Left colon (tissue), 2 donors: ENCODE data around the gene TENM4. TPM values are rescaled to one million over a fixed set of nuclear protein-coding genes. Genes with fewer than 3 reads are reported as not detected.

Experiments used
- ATAC-seq: fragments of 200-7000 bp; cut with Tn5 transposase; one replicate; pipeline ENCODE4 v1.9.1; 2020; ENCODE audit warnings: mild to moderate bottlenecking, moderate library complexity
- DNase-seq, 2 donors: peaks; one replicate each; pipeline ENCODE4 v3.0.0-alpha.2; 2020
- intact Hi-C, 2 donors: fragments of 100-400 bp; cut with DNase I in 1 of 2; cut with micrococcal nuclease in 1 of 2; formaldehyde crosslinking; loops; one replicate each; pipeline versions ENCODE4 v1.11.2 to v1.14.0; 2022; cut with DNase I, micrococcal nuclease
- total RNA-seq, 2 donors: library from RNA; stranded (reverse); fragmentation: NEBNext Ultra II Directional; extraction: Animal tissue kit (Norgen Biotek cat#: 25700); gene quantifications; one replicate each; pipeline ENCODE4 v1.2.1, GENCODE V29; 2021
- donor health status: DM: no; HTN: no; CAD: no.
- donor health status: DM: yes; HTN: yes; CAD: no.

The TENM4 gene
- total RNA-seq, 2 donors from 2014 or later: 0.92 to 1.7 TPM

DNA sequence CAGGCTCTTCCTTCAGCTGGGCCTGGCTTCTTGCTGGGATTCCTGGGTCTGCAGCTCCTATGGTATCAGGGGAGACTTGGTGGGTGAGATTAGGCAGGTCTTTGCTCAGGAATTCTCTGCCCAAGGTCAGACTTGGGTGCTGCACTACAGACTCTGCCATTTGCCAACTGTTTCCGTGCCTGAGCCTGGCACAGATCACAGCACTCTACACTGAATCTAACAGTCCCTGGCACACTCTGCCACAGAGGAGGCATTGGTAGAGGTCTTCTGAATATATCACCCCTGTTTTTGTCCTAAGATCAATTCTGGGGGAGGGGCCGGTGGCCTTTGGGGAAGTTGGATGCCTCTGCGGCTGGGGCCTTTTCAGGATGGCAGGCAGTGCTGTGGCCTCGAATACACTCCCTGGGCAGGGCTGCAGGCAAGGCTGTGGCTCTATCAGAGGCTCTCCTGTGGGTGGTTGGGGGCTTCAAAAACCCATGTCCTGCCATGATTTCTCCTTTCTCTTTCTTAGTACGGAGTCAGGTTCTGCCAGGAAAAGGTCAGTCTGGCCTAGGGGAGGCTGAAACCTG, 751.2 kb downstream of the TENM4 start:
- DNase-seq: no peak
- no peak for ATAC-seq
- intact Hi-C loops: no loop called here

DNA sequence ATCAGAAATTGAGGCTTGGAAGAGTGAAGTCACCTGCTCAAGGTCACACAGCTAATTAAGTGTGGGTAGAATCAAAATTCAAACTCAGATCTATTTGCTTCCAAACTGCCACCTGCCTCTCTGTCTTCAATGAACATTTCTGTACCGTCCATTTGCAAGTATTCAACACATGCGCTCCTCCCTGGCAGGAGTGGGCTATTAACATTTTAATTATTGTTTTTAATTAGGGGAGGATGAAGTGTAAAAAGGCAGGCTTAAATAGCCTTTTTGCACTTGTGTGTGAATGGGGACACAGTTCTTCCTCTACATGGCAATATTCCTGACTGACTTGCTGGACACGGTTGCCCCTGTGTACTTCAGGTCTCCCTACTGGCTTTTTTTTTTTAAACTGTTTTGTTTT, 751.7 kb downstream of the TENM4 start:
- DNase-seq: no peak
- no peak for ATAC-seq
- intact Hi-C loops: no loop called here

DNA sequence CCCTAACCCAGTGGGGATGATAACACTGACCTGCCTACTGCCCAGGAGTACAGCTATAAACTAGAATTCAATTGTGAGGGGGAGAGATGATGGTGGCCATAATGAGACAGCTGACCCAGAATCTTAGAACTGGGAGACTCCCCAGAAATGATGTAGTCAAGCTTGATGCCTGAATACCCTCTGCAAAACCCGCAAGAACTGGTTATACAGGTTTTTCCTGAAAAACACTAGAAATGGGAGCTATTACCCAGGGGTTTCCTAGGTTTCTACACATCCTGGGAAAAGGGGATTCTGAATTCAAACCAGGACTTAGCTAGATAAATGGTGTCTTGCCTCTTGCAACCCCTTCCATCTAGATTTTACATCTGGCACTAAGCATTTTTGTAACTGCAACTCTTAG, 752.4 kb downstream of the TENM4 start:
- no peak for DNase-seq
- no peak for ATAC-seq
- intact Hi-C loops: no loop called here

DNA sequence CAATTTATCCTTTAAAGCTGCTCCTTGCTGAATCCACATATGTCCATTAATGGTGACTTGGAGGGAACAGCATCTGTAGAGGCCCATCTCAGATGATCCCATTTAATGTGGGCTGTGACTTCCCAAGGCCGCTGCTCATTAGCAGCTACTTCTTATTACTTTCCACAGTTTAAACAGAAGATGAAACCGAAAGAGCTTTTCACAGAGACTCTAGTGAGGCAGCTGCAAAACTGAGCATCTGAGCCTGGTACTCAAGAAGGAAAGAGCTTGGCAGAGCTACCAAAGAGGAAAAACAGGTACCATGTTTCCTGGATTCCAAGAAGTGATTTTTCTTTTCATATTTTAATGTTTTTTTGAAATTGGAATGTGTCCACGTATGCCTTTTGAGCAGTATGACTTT, 755.7 kb downstream of the TENM4 start:
- intact Hi-C loops: no loop called here
- DNase-seq: no peak
- ATAC-seq: no peak

DNA sequence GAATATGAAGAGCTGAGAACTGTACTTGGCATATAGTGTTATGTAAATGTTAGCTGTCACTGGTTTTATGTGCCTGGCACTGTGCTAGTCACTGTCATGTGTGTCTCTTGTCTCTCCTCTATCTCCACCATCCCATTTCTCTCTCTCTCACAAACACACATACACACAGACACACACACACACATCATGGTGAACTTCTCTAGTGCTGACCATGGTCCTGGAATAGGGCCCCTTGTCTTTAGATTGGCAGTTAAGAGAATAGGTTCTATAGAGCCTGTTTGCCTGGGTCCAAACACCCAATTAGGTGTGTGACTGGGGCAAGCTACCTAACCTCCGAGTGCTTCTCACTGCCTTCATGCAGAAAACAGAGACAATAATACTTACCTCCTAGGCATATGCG, 756.5 kb downstream of the TENM4 start:
- DNase-seq: no peak
- ATAC-seq: no peak
- intact Hi-C loops: no loop called here

DNA sequence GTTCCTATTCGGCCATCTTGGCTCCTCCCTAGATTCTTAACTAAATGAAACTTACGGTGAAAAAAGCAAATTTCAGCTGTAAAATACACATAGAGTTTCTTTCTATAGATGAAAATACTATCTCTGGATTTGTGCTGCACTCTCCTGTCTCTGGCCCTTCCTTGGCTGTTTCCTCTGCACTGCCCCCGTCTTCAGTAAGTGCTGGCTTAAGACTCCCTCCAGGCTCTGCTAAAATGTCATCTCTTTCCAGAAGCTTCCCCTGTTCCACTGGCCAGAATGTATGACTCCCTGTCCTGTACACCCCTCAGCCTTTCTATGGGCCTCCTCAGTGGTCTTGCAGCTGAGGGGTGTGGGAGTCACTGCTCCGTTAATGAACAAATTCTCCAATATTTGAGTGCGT, 757.1 kb downstream of the TENM4 start:
- intact Hi-C loops: no loop called here
- ATAC-seq: peak; percentile 37

DNA sequence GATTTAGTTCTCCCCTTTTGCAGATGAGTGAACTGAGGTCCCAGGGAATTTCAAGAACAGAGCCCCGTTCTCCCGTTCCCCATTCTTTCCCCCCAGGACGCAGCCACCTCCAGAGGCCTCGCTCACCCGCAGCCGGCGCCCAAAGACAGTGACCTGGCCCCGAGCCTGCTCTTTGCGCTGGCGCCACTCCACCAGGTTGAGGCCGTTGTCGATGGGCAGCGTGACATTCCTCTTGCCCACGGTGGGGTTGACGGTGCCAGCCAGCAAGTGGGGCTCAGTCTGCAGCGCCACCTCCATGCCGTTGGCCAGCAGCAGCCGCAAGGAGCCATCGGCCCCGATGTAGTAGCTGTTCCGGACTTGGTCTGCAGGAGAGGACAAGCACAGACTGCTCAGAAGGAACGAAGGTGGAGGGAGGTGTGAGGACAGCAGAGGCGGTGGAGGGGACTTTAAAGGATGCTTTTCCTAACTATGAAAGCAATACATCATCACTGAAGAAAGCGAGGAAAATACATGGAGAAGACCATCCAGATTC, 764.7 kb downstream of the TENM4 start:
- intact Hi-C loops: no loop called here
- no peak for ATAC-seq
- DNase-seq: no peak

More for the DNA sequence above, 757.1 kb downstream of the TENM4 start:
- DNase-seq: no peak

DNA sequence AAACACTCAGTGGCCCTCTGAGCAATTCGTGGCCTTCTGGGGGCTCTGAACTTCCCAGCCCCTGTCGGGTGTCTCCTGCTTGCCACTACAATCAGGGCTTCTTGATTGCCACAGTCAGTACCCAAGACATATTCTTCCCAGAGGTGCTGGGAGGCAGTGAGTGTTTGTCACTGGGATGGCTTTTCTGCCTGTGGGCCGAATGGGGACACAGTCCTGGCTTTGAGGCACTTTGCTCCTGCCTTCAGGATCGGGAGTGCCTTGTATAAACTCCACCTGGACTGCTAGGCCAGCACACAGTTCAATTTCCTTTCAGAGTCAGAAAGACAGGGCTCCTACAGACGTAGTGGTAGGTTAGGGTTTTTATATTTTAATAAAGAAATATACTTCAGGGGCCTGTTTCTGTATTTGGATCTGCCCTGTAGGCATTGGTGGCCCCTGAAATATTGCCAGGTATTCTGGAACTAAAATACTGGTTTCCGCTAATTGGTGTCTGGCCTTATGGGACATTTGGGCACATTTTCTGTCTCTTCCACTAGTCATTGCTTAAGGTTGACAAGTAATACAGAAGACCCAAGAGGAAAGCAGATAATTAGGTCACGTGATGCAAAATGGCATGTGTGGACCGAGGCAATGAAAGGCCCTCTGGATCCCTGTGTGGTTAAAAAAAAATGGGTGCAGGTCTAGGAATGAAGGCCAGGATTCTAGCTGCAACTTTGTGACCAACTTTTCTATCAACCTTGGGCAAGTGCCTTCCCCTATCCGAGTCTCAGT, 767.8 kb downstream of the TENM4 start:
- intact Hi-C loops: no loop called here
- DNase-seq (no peak), ATAC-seq (no peak)

DNA sequence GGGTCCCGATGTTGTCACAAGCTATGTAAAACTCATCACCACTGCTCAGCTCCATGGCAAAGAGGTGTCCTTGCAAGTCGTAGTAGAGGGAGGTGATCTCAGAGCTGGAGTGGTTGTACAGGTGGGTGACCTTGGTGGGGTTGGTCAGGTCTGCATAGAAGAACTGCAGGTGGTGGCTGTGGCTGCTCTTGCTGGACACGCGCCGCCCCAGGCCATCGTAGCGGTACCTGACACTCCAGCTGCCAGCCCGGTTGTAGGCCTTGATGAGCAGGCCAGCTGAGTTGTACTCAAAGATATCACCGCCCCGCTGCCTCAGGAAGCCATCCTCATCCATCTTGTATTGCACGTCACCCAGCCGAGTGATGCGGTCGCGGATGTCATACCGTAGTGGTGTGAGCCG, 771.6 kb downstream of the TENM4 start:
- no peak for DNase-seq
- intact Hi-C loops: no loop called here
- no peak for ATAC-seq

DNA sequence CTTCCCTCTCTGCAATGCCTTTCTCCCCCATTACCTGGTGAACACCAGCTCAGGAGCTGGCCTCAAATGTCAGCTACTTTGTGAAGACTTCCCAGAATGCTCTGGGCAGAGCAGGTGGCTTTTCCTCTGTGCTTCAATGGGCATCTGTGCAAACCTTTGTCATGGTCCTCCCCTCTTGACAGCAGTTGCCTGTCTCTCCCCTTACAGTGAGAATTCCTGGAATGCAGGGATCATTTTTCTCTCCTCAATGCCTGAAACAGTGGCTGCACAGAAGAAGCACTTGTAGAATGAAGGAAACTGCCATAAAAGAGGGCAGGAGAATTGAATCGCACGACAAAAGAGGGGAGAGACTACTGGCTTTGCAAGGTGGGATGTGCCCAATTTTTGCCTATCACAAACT, 773.4 kb downstream of the TENM4 start:
- intact Hi-C loops: no loop called here
- ATAC-seq: no peak
- DNase-seq: no peak

DNA sequence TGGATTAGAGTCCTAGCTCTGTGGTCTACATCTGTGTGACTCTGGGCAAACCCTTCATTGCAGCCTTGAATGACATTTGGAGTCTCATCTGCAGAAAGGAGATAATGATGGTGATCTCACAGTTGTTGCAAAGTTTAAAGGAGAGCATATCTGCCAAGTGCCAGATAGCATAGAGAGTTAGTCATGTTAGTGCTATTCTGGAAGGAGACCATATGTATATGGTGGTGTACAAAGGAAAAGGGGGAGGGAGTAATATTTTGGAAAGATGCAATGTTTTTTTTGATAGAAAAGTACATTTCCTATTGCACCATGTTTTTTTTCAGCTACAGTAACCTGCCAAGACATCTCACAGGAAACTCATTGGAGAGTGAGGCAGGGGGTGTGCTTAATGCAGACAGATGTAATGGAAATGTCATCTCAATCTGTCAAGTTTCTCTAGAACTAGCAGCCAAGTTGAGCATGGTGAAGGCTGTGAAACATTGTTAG, 774.1 kb downstream of the TENM4 start:
- ATAC-seq (no peak), DNase-seq (no peak)
- intact Hi-C loops: no loop called here

DNA sequence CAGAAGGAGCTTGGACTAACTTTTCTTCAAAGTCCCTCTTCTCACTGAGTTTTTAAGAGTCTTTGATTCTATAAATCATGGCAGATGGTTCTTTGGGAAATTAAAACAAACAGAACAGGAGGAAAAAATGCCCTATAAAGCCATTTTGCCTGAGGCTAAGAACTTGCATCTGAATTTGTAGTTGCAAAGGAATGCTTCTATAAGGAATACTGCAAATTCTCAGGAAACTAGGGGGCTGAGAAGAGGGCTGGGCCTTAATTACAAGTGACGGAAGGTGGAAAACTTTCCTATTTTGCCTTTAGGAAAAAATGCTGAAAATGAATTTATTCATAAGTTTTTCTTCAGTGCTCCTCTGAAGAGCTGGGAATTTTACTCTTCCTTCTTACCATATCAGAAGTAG, 776.2 kb downstream of the TENM4 start:
- intact Hi-C loops: no loop called here
- no peak for DNase-seq
- no peak for ATAC-seq

DNA sequence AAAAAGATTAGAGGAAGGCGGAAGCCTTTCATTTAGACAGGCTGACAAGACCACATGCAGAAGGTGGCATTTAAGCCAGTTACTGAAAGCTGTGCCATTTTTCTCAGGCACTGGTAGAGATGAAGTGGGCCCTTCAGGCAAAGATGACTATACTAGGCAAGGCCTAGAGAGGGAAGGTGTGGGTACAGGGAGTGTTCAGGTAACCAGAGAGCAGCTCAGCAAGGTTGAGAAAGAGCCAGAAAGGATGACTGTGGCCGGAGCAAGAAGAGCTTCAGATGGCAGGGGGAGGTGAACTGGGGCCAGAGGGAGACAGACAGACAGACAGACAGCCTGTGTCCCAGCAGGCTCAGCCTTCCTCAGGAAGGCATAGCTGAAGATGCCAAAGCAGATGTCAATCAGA, 778.0 kb downstream of the TENM4 start:
- ATAC-seq (no peak), DNase-seq (no peak)
- intact Hi-C loops: no loop called here

DNA sequence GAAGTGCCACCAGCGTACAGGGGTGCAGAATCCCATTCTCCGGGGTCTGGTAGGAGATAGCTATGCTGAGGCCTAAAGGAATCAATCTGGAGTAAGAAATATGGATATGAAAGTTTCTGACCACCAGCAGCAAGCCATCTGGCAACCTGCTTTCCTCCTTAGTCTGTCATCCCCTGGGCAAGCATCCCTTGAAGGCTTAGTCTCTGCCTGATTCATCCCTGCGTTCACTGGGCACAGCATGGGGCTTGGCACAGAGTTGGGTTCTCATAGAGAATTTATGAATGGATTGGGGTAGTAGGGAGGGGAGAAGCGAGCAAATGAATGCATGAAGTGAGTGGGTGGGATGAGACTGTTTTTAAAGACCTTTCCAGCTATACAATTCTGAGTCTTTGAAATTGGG, 780.4 kb downstream of the TENM4 start:
- intact Hi-C loops: no loop called here
- ATAC-seq (no peak), DNase-seq (no peak)

DNA sequence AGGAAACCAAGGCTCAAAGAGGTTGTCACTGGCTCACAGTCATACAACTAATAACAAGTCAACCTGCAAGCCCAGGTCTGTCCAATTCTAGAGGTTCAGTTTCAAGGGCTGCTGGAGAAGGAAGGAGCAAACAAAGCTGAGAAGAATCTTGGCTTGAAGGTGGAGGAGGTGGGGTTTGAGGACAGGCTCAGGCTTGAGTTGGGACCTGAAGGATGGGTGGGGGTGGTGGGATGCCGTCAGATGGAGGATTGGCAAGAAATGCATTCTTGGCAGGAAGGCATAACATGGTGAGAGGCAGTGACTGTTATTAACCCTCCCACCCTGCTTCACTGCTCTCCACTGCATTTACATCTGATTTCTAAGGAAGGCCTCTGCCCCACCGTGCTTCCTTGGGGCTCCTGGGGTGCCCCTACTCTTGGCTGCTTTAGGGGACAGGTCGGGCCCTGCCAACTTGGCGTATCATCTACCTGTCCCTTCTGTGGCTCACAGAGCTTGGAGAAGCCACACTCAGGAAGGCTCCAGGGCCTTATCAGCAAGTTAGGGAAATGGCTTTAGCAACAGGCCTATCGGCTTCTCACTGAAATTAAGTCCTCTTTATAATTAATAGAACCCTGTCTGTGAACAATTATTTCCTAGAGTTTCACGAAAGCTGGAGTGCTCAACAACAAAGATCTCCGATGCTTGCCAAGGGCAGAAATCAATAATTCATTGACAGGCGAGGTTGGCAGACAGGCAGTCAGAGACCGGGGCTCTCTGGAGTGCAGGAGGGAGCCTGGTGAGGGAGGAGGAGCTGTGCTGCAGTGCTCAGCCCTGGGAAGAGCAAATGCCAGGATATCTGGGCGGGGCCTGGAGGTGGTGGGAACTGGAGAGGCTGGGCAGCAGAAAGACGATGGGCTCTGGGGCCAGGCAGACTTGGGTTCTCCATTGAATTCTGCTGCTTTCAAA, 781.2 kb downstream of the TENM4 start:
- DNase-seq (no peak), ATAC-seq (no peak)
- intact Hi-C loops: no loop called here

DNA sequence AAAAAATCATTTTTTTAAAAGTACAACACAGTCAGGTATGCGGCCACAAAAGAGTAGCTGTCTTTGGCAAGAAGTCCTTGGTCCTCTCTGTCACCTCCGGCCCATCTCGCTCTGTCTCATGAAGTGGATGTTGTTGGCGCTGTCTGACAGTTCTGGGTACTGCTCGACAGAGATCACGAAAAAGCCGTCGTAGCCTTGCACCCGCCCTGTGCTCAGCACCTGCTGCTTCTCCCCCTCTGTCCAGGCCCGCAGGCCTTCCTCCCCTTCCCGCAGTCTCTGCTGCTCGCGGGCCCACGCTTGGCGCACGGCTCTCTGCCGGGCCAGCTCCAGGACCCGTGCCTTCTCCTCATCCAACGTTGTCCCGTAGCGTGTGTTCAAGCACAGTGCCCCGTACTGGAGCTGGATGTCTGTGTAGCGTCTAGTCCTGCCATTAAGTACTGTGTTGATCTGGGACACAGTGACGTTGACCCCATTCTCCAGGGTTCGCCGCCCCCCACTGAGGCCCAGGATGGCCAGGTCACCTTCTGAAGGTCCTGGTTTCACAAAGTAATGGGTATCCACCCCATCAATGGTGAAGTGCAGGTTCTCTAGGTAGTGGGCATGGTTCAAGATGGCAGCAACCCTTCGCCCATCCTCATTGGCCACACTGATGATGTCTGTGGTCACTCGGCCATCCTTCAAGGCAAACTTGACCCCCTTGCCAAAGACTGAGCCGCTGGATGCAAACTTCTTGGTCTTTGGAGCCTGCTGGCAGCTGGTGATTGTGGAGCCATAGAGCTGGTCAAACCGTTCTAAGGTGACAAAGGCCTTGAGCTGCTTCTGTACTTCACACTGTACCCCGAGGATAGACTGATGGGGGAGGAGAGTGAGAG, 782.6 kb downstream of the TENM4 start:
- ATAC-seq (no peak), DNase-seq (no peak)
- intact Hi-C loops: no loop called here

DNA sequence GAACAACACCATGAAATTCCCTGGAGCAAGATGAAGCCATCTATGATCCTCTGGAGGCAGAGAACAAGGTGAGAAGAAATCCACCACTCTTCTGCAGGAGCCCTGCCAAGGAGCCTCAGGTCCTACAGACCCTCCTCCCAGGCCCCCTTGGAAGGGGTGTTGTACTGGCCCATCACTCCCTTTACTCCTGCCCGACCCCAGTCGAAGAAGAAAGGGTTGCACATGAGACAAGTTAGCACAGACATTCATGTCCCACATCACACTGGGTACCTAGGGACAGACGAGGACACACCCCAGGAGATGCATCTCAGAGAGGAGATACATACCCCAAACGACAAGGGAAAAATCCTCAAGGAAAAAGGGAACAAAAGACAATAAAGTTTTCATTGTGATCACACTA, 783.4 kb downstream of the TENM4 start:
- no peak for ATAC-seq
- DNase-seq: no peak
- intact Hi-C loops: no loop called here

DNA sequence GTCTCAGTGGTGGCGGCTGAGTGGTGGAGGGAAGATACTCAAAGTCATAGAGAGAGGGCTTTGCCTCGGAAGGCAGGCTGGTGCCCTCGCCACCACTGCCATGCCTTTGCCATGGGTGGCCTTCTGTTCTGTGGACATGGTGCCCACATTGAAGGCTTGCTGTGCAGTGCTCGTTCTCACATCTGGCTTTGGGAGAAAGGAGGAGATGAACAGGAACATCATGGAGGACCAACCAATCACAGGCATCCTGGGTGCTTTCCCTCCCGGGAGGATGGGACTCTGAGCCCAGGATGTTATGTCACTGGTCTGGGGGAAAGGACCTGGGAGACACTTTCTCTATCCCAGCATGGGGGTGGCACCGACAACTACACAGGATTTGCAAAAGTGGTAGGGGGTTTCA, 783.8 kb downstream of the TENM4 start:
- intact Hi-C loops: no loop called here
- DNase-seq (no peak), ATAC-seq (no peak)

DNA sequence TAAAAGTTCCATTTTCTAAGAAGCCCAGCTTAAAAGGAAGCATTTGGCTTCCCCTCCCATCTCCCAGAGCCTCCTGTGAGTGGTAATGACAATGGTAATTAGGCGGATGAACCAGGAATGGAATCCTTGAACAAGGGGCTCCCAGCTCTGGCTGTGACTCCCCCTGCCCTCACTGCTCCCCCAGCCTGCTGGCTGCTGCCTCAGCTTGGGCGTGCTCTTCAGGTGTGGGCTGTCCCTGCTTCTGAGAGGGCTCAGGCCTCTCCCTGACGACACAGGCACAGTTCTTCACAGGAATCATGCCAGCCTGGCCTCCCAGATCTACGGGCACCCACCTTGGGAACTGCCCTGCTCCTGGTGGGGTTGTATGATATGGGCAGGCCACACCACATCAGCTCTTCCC, 784.5 kb downstream of the TENM4 start:
- ATAC-seq (no peak), DNase-seq (no peak)
- intact Hi-C loops: no loop called here
